Upper lobe of left lung (tissue), 4 donors: ENCODE measurements around the gene STIP1.

Experiments
- POLR2A ChIP-seq, 4 donors: fragments of 450-650 bp; IDR thresholded peaks; one replicate each; pipeline ENCODE4 v1.5.1; 2016 to 2017; ENCODE audit warnings: antibody characterized with exemption in 4 of 4, mild to moderate bottlenecking in 2 of 4
- POLR2AphosphoS5 ChIP-seq, 2 donors: sonication (generic); formaldehyde crosslinking; IDR thresholded peaks; one replicate each; pipeline ENCODE4 v1.5.1; 2017; ENCODE audit warnings: antibody characterized with exemption in 2 of 2
- TF ChIP-seq, protein P1 (sequence below), 6 experiments: fragments of 450-650 bp in 4 of 6; fragments of 200-600 bp in 2 of 6; sonication (generic) in 2 of 6; IDR thresholded peaks; one replicate each; pipeline ENCODE4 v1.5.1; 2016 to 2019; ENCODE audit warnings: antibody characterized with exemption in 6 of 6

GRCh38 chr11:64201543-64201942, 15.6 kb downstream of the STIP1 start:
- TF ChIP-seq, protein P1, sequence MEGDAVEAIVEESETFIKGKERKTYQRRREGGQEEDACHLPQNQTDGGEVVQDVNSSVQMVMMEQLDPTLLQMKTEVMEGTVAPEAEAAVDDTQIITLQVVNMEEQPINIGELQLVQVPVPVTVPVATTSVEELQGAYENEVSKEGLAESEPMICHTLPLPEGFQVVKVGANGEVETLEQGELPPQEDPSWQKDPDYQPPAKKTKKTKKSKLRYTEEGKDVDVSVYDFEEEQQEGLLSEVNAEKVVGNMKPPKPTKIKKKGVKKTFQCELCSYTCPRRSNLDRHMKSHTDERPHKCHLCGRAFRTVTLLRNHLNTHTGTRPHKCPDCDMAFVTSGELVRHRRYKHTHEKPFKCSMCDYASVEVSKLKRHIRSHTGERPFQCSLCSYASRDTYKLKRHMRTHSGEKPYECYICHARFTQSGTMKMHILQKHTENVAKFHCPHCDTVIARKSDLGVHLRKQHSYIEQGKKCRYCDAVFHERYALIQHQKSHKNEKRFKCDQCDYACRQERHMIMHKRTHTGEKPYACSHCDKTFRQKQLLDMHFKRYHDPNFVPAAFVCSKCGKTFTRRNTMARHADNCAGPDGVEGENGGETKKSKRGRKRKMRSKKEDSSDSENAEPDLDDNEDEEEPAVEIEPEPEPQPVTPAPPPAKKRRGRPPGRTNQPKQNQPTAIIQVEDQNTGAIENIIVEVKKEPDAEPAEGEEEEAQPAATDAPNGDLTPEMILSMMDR (IDR thresholded peaks at IDR 0.05): no peak
- TF ChIP-seq POLR2A (IDR thresholded peaks at IDR 0.05) (no peak), POLR2AphosphoS5 (IDR thresholded peaks at IDR 0.05) (no peak)
